Stimulated activated CD4-positive, alpha-beta T cell treated with anti-CD3 and anti-CD28 coated beads, Interleukin-2, amount 100 ng/mL, for 48 hours (primary cell): Measurements from ENCODE around the gene TRAPPC11.

Experiments used
- DNase-seq, 2 donors: peaks; one replicate each; pipeline ENCODE4 v3.0.0-alpha.2; 2020

Gene TRAPPC11

GRCh38 chr4:183638436-183638835, 20.7 kb upstream of the TRAPPC11 start:
- DNase-seq = no peak

GRCh38 chr4:183639291-183639690, 19.8 kb upstream of the TRAPPC11 start:
- no peak for DNase-seq

GRCh38 chr4:183645326-183645725, 13.8 kb upstream of the TRAPPC11 start:
- DNase-seq = no peak

GRCh38 chr4:183657564-183657963, 1.5 kb upstream of the TRAPPC11 start:
- no peak for DNase-seq

- peak in 1 of 2 donors; percentile 7 for DNase-seq
Observed at GRCh38 chr4:183658362-183659028, 598 bp upstream of the TRAPPC11 start.

- DNase-seq = no peak
Observed at GRCh38 chr4:183659872-183660242, 764 bp downstream of the TRAPPC11 start.

- no peak for DNase-seq
Observed at GRCh38 chr4:183666088-183666487, 7.0 kb downstream of the TRAPPC11 start.

- no peak for DNase-seq
Observed at GRCh38 chr4:183670251-183670650, 11.2 kb downstream of the TRAPPC11 start.

GRCh38 chr4:183670960-183671555, 12.0 kb downstream of the TRAPPC11 start:
- DNase-seq = no peak

- DNase-seq = no peak
Observed at GRCh38 chr4:183674153-183674552, 15.1 kb downstream of the TRAPPC11 start.

- no peak for DNase-seq
Observed at GRCh38 chr4:183675625-183676024, 16.5 kb downstream of the TRAPPC11 start.

GRCh38 chr4:183681119-183681518, 22.0 kb downstream of the TRAPPC11 start:
- DNase-seq = no peak

- DNase-seq = no peak
Observed at GRCh38 chr4:183686461-183686860, 27.4 kb downstream of the TRAPPC11 start.

GRCh38 chr4:183688216-183688615, 29.1 kb downstream of the TRAPPC11 start:
- DNase-seq = no peak

- DNase-seq = no peak
Observed at GRCh38 chr4:183691006-183691405, 31.9 kb downstream of the TRAPPC11 start.

- DNase-seq = no peak
Observed at GRCh38 chr4:183691897-183692296, 32.8 kb downstream of the TRAPPC11 start.

- no peak for DNase-seq
Observed at GRCh38 chr4:183698909-183699308, 39.8 kb downstream of the TRAPPC11 start.

GRCh38 chr4:183700407-183700806, 41.3 kb downstream of the TRAPPC11 start:
- DNase-seq = no peak

GRCh38 chr4:183702492-183702891, 43.4 kb downstream of the TRAPPC11 start:
- no peak for DNase-seq

GRCh38 chr4:183714626-183715025, 55.5 kb downstream of the TRAPPC11 start:
- DNase-seq = no peak

GRCh38 chr4:183716302-183716701, 57.2 kb downstream of the TRAPPC11 start:
- DNase-seq = no peak

- DNase-seq = no peak
Observed at GRCh38 chr4:183718876-183719275, 59.8 kb downstream of the TRAPPC11 start.

- peak; percentile 33 to 51 for DNase-seq
Observed at GRCh38 chr4:183721207-183722081, 62.4 kb downstream of the TRAPPC11 start.
